ENCODE data around the gene CDC16. TPM values are rescaled to one million over a fixed set of nuclear protein-coding genes. Genes with fewer than 3 reads are reported as not detected.

Gene CDC16
- polyA plus RNA-seq, 4 donors: 39.4 to 87.8 (median 48.5) TPM

- 85 to 87% (median 87%) methylated on average over 12 of the region's 12 CpGs for WGBS, 3 donors
- Histone ChIP-seq H3K4me1 (ENCODE audit: control insufficient read depth in 3 of 3, insufficient read depth in 2 of 3, low read depth in 1 of 3, low read length in 2 of 3) (no peaks in the 10 kb centered on the region), H3K27me3 (ENCODE audit: control insufficient read depth in 3 of 3, insufficient read depth in 3 of 3, low read length in 3 of 3) (no peaks in the 10 kb centered on the region), H3K36me3 (ENCODE audit: control insufficient read depth in 3 of 3, insufficient read depth in 2 of 3, low read depth in 1 of 3, low read length in 3 of 3) (peaks cover 7 to 68% (median 13%) of the 10 kb centered on the region in 3 donors), H3K9me3 (ENCODE audit: control insufficient read depth in 2 of 2, insufficient read depth in 1 of 2, low read depth in 1 of 2, low read length in 1 of 2) (no peaks in the 10 kb centered on the region), H3K27ac (ENCODE audit: low read depth in 1 of 3, low read length in 2 of 3) (no peak overlapping the region), H3K4me3 (ENCODE audit: low read depth in 1 of 3, low read length in 3 of 3) (no peak overlapping the region)
- FAIRE-seq (no peak), DNase-seq (no peak)
These were observed 64.2 kb downstream of the CDC16 start for GRCh38 chr13:114298866-114299265.

DNA sequence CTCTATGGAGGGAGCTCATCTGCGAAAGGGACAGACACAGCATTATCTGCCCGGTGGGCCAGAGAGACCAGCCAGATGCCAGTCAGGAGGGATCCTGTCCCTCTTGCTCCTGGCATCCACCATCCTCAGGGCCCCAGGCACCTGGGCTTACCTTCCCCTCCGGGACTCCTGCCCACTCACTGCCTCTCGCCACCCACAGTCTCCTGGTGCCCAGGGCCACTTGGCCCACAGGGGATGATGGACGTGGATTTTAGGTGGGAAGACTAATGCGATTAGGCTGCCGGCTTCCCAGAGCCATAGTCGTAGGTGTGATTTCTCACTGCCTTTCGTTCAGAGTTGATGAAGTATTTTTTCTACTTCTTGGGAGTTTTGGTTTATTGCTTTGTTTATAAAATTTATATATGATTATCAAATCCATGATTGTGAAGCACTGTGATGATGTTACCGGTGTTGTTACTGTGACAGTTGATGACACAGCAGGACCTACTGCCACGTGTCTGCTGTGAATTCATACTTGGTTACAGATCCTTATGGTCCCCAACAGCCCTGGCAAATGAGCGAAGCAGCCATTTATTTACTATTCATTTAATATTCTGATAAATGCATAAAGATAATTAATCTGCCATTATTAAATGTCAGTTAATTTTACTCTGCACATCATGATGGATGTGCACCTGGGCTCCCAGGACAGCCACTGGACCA, 65.1 kb downstream of the CDC16 start:
- WGBS, 3 donors: 94 to 96% (median 96%) methylated on average over 12 of the region's 12 CpGs
- Histone ChIP-seq H3K9me3 (ENCODE audit: control insufficient read depth in 2 of 2, insufficient read depth in 1 of 2, low read depth in 1 of 2, low read length in 1 of 2) (no peaks in the 10 kb centered on the region), H3K36me3 (ENCODE audit: control insufficient read depth in 3 of 3, insufficient read depth in 2 of 3, low read depth in 1 of 3, low read length in 3 of 3) (peaks cover 7 to 67% (median 13%) of the 10 kb centered on the region in 3 donors)

DNA sequence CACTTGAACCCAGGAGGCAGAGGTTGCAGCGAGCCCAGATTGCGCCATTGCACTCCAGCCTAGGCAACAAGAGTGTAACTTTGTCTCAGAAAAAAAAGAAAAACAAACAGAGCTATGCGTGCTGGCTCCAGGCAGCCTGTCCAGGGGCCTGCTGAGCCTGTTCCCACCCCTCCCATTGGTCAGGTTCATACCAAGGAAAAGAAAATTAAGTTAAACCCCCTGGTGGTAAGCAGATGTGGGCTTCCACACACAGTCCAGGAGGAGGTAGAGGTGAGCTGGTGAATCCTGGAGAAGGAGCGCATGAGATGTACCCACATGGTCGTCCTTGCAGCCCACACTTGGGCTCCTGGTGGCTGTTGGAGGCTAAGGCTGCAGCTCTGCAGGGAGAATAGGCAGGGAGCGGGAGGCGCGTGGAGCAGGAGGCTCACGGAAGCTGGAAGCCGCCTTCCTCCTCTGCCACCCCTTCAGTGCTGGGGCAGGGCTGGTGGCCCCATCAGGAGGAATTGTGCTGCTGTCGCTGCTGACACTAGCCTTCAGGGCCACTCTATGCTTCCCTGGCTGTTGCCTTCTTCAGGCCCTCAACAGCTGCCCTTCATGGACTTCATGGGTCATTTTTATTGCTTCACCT, 69.1 kb downstream of the CDC16 start:
- H3K27ac ChIP-seq (ENCODE audit: low read depth in 1 of 3, low read length in 2 of 3): no peak overlapping the region
- no peak for FAIRE-seq
- DNase-seq: no peak
- 91 to 97% (median 94%) methylated on average over 11 of the region's 11 CpGs for WGBS, 3 donors
- H3K4me1 ChIP-seq (ENCODE audit: control insufficient read depth in 3 of 3, insufficient read depth in 2 of 3, low read depth in 1 of 3, low read length in 2 of 3): no peaks in the 10 kb centered on the region
- peaks cover 2 to 51% (median 19%) of the 10 kb centered on the region in 3 donors for H3K36me3 ChIP-seq (ENCODE audit: control insufficient read depth in 3 of 3, insufficient read depth in 2 of 3, low read depth in 1 of 3, low read length in 3 of 3)
- no peaks in the 10 kb centered on the region for H3K9me3 ChIP-seq (ENCODE audit: control insufficient read depth in 2 of 2, insufficient read depth in 1 of 2, low read depth in 1 of 2, low read length in 1 of 2)
- no peaks in the 10 kb centered on the region for H3K27me3 ChIP-seq (ENCODE audit: control insufficient read depth in 3 of 3, insufficient read depth in 3 of 3, low read length in 3 of 3)
- no peak overlapping the region for H3K4me3 ChIP-seq (ENCODE audit: low read depth in 1 of 3, low read length in 3 of 3)

More for the DNA sequence above, 65.1 kb downstream of the CDC16 start:
- H3K27me3 ChIP-seq (ENCODE audit: control insufficient read depth in 3 of 3, insufficient read depth in 3 of 3, low read length in 3 of 3): no peaks in the 10 kb centered on the region
- no peaks in the 10 kb centered on the region for H3K4me1 ChIP-seq (ENCODE audit: control insufficient read depth in 3 of 3, insufficient read depth in 2 of 3, low read depth in 1 of 3, low read length in 2 of 3)
- DNase-seq (no peak), FAIRE-seq (no peak)
- no peak overlapping the region for H3K27ac ChIP-seq (ENCODE audit: low read depth in 1 of 3, low read length in 2 of 3)
- no peak overlapping the region for H3K4me3 ChIP-seq (ENCODE audit: low read depth in 1 of 3, low read length in 3 of 3)

- peaks cover 2 to 46% (median 14%) of the 10 kb centered on the region in 3 donors for H3K36me3 ChIP-seq (ENCODE audit: control insufficient read depth in 3 of 3, insufficient read depth in 2 of 3, low read depth in 1 of 3, low read length in 3 of 3)
- no peak overlapping the region for H3K27ac ChIP-seq (ENCODE audit: low read depth in 1 of 3, low read length in 2 of 3)
- DNase-seq (no peak), FAIRE-seq (no peak)
- no peaks in the 10 kb centered on the region for H3K9me3 ChIP-seq (ENCODE audit: control insufficient read depth in 2 of 2, insufficient read depth in 1 of 2, low read depth in 1 of 2, low read length in 1 of 2)
- H3K27me3 ChIP-seq (ENCODE audit: control insufficient read depth in 3 of 3, insufficient read depth in 3 of 3, low read length in 3 of 3): no peaks in the 10 kb centered on the region
- no peaks in the 10 kb centered on the region for H3K4me1 ChIP-seq (ENCODE audit: control insufficient read depth in 3 of 3, insufficient read depth in 2 of 3, low read depth in 1 of 3, low read length in 2 of 3)
- H3K4me3 ChIP-seq (ENCODE audit: low read depth in 1 of 3, low read length in 3 of 3): no peak overlapping the region
- WGBS, 3 donors: 83 to 86% (median 85%) methylated on average over 13 of the region's 13 CpGs
These were observed 69.8 kb downstream of the CDC16 start for GRCh38 chr13:114304346-114305034.

GRCh38 chr13:114309086-114309485, 74.4 kb downstream of the CDC16 start:
- Histone ChIP-seq H3K36me3 (ENCODE audit: control insufficient read depth in 3 of 3, insufficient read depth in 2 of 3, low read depth in 1 of 3, low read length in 3 of 3) (peaks cover 0 to 12% (median 6%) of the 10 kb centered on the region in 3 donors), H3K4me1 (ENCODE audit: control insufficient read depth in 3 of 3, insufficient read depth in 2 of 3, low read depth in 1 of 3, low read length in 2 of 3) (peaks cover 0 to 5% (median 0%) of the 10 kb centered on the region in 3 donors), H3K27me3 (ENCODE audit: control insufficient read depth in 3 of 3, insufficient read depth in 3 of 3, low read length in 3 of 3) (no peaks in the 10 kb centered on the region), H3K27ac (ENCODE audit: low read depth in 1 of 3, low read length in 2 of 3) (no peak overlapping the region), H3K9me3 (ENCODE audit: control insufficient read depth in 2 of 2, insufficient read depth in 1 of 2, low read depth in 1 of 2, low read length in 1 of 2) (no peaks in the 10 kb centered on the region), H3K4me3 (ENCODE audit: low read depth in 1 of 3, low read length in 3 of 3) (no peak overlapping the region)
- WGBS, 3 donors: 90 to 100% (median 99%) methylated on average over 2 of the region's 2 CpGs
- DNase-seq (no peak), FAIRE-seq (no peak)

DNA sequence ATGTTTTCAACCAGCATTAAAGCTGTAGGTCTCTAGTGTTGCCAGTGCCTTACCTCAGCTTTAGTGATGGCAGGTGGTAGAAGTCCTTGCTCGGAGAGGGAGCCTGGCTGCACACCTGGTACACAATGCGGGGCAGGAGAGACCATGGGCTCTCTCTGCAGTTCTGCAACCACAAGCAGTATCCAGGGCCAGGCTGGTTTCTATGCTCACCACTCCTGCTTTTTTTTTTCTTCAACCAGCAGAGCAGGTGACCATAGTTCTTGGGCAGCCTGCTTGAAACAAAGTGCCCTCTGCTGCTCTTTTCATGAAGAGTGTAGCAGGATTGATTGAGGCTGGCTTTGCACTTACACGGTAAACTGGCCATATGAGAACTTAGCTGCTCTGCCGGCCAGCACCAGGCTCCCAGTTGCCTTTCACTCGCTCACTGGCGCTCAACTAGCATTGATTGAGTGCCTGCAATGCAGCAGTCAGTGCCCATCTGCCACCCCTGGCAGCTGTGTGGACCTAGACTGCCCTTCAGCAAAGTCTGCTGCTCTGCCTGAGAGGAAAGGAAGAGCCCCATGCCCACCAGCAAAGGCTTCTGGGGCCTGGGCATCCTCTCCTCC, 75.2 kb downstream of the CDC16 start:
- Histone ChIP-seq H3K27ac (ENCODE audit: low read depth in 1 of 3, low read length in 2 of 3) (no peak overlapping the region), H3K36me3 (ENCODE audit: control insufficient read depth in 3 of 3, insufficient read depth in 2 of 3, low read depth in 1 of 3, low read length in 3 of 3) (peaks cover 0 to 11% (median 6%) of the 10 kb centered on the region in 3 donors), H3K4me1 (ENCODE audit: control insufficient read depth in 3 of 3, insufficient read depth in 2 of 3, low read depth in 1 of 3, low read length in 2 of 3) (peaks cover 0 to 5% (median 0%) of the 10 kb centered on the region in 3 donors), H3K9me3 (ENCODE audit: control insufficient read depth in 2 of 2, insufficient read depth in 1 of 2, low read depth in 1 of 2, low read length in 1 of 2) (no peaks in the 10 kb centered on the region), H3K27me3 (ENCODE audit: control insufficient read depth in 3 of 3, insufficient read depth in 3 of 3, low read length in 3 of 3) (no peaks in the 10 kb centered on the region), H3K4me3 (ENCODE audit: low read depth in 1 of 3, low read length in 3 of 3) (no peak overlapping the region)
- FAIRE-seq (no peak), DNase-seq (no peak)
- 77 to 84% (median 80%) methylated on average over 6 of the region's 6 CpGs for WGBS, 3 donors

- Histone ChIP-seq H3K36me3 (ENCODE audit: control insufficient read depth in 3 of 3, insufficient read depth in 2 of 3, low read depth in 1 of 3, low read length in 3 of 3) (peaks cover 0 to 11% (median 3%) of the 10 kb centered on the region in 3 donors), H3K4me3 (ENCODE audit: low read depth in 1 of 3, low read length in 3 of 3) (no peak overlapping the region), H3K9me3 (ENCODE audit: control insufficient read depth in 2 of 2, insufficient read depth in 1 of 2, low read depth in 1 of 2, low read length in 1 of 2) (no peaks in the 10 kb centered on the region), H3K27me3 (ENCODE audit: control insufficient read depth in 3 of 3, insufficient read depth in 3 of 3, low read length in 3 of 3) (no peaks in the 10 kb centered on the region), H3K27ac (ENCODE audit: low read depth in 1 of 3, low read length in 2 of 3) (no peak overlapping the region), H3K4me1 (ENCODE audit: control insufficient read depth in 3 of 3, insufficient read depth in 2 of 3, low read depth in 1 of 3, low read length in 2 of 3) (peaks cover 2 to 5% (median 4%) of the 10 kb centered on the region in 3 donors)
- 82 to 87% (median 83%) methylated on average over 5 of the region's 5 CpGs for WGBS, 3 donors
- DNase-seq (no peak), FAIRE-seq (no peak)
These were observed 76.3 kb downstream of the CDC16 start for GRCh38 chr13:114310956-114311355.

DNA sequence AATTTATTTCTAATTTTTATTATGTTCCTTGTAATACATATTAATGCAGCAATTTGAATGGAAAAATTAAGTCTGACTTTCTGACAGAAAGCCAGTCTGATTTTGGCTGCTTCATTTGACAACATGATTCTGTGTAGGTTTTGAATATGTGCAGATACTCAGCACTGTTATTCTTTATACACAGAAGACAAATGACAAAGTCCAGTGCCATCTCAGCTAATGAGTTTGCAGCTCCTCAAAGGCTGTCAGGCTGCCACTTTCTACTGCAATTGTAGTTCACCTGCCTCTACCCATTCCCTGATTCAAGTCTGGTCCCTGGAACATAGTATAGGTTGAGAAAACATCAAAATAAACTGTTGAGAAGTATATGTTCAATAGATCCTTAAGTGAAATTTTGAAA, 76.7 kb downstream of the CDC16 start:
- H3K4me1 ChIP-seq (ENCODE audit: control insufficient read depth in 3 of 3, insufficient read depth in 2 of 3, low read depth in 1 of 3, low read length in 2 of 3): peaks cover 4 to 5% (median 4%) of the 10 kb centered on the region in 3 donors
- no peak for FAIRE-seq

More for the DNA sequence above, 76.7 kb downstream of the CDC16 start:
- H3K9me3 ChIP-seq (ENCODE audit: control insufficient read depth in 2 of 2, insufficient read depth in 1 of 2, low read depth in 1 of 2, low read length in 1 of 2): no peaks in the 10 kb centered on the region
- no peaks in the 10 kb centered on the region for H3K27me3 ChIP-seq (ENCODE audit: control insufficient read depth in 3 of 3, insufficient read depth in 3 of 3, low read length in 3 of 3)
- H3K27ac ChIP-seq (ENCODE audit: low read depth in 1 of 3, low read length in 2 of 3): no peak overlapping the region
- peaks cover 0 to 7% (median 2%) of the 10 kb centered on the region in 3 donors for H3K36me3 ChIP-seq (ENCODE audit: control insufficient read depth in 3 of 3, insufficient read depth in 2 of 3, low read depth in 1 of 3, low read length in 3 of 3)
- H3K4me3 ChIP-seq (ENCODE audit: low read depth in 1 of 3, low read length in 3 of 3): no peak overlapping the region
- DNase-seq: peak in 1 of 2 donors; percentile 15

Measured in small intestine (tissue), 7 donors.